HCT116 (cell line): ENCODE results near the gene INO80. TPM values are rescaled to one million over a fixed set of nuclear protein-coding genes. Genes with fewer than 3 reads are reported as not detected.

ENCODE experiments used
- ATAC-seq: fragments of 200-7000 bp; cut with Tn5 transposase; 2 replicates; pipeline ENCODE4 v1.9.1; 2020; ENCODE audit warnings: mild to moderate bottlenecking, moderate library complexity
- BruUV-seq: library from RNA; stranded (reverse); fragments of 400-500 nt; replicated peaks from 2 replicates; lab custom pipeline; 2021; lab: Mats Ljungman, UMichigan
- CTCF ChIA-PET: fragments of 300-600 bp; sonication (Branson Sonifier 250); formaldehyde crosslinking; loops from one replicate; lab custom pipeline; 2021; ENCODE audit warnings: antibody characterized with exemption; lab: Charles Lee
- POLR2A ChIA-PET: fragments of 300-600, 350-600 bp; sonication (Branson Sonifier 250); formaldehyde crosslinking; loops from one replicate; lab custom pipeline; 2021; ENCODE audit warnings: antibody characterized with exemption; lab: Charles Lee
- RAD21 ChIA-PET, 2 experiments: fragments of 300-600 bp; sonication (Branson Sonifier 250); formaldehyde crosslinking; loops; one replicate each; lab custom pipeline; 2023; ENCODE audit warnings: low total read pairs in 2 of 2; ENCODE audit not compliant: uncharacterized antibody in 2 of 2, unreplicated experiment in 2 of 2, low non-redundant PET in 1 of 2; lab: Charles Lee
- DNase-seq: peaks from one replicate; pipeline ENCODE4 v3.0.0-alpha.2; 2010; ENCODE audit warnings: low read depth, low spot score
- H2AFZ ChIP-seq: fragments of 200-600 bp; shearing (Covaris generic), sonication (generic); 2 replicates; pipeline ENCODE4 v1.6.1; 2017; ENCODE audit warnings: low read depth, mixed run types, mixed read lengths, antibody characterized with exemption, low read length; ENCODE audit not compliant: poor library complexity, severe bottlenecking
- H3K27ac ChIP-seq: 2 replicates; pipeline ENCODE4 v1.5.1; 2012; ENCODE audit warnings: low read depth, low read length
- H3K27me3 ChIP-seq: fragments of 200-600 bp; sonication (generic); 2 replicates; pipeline ENCODE4 v1.6.1; 2016; ENCODE audit warnings: mixed run types, low read length, mixed read lengths; ENCODE audit not compliant: insufficient read depth
- H3K36me3 ChIP-seq, 2 experiments: fragments of 200-500 bp in 1 of 2; fragments of 200-600 bp in 1 of 2; sonication (Bioruptor generic) in 1 of 2; sonication (generic) in 1 of 2; 2 replicates each; pipeline versions ENCODE4 v1.5.1 to v1.6.1; 2014 to 2016; ENCODE audit warnings: low read length in 2 of 2, inconsistent platforms in 1 of 2, mixed read lengths in 1 of 2, mixed run types in 1 of 2; ENCODE audit not compliant: insufficient read depth in 2 of 2, control insufficient read depth in 1 of 2
- H3K4me1 ChIP-seq, 2 experiments: fragments of 200-600 bp in 1 of 2; sonication (generic) in 1 of 2; 2 replicates each; pipeline versions ENCODE4 v1.5.1 to v1.6.1; 2012 to 2017; ENCODE audit warnings: low read length in 2 of 2, inconsistent platforms in 1 of 2, mild to moderate bottlenecking in 1 of 2, mixed read lengths in 1 of 2, mixed run types in 1 of 2, moderate library complexity in 1 of 2; ENCODE audit not compliant: insufficient read depth in 2 of 2, control insufficient read depth in 1 of 2
- H3K4me2 ChIP-seq: fragments of 200-600 bp; sonication (generic); 2 replicates; pipeline ENCODE4 v1.6.1; 2017; ENCODE audit warnings: mixed run types, low read length, mixed read lengths
- H3K4me3 ChIP-seq, 2 experiments: fragments of 200-600 bp in 1 of 2; sonication (generic) in 1 of 2; replicated peaks in 1 of 2; 2 replicates each; pipeline ENCODE4 v1.5.1; 2011 to 2016; ENCODE audit warnings: low read length in 2 of 2, control low read depth in 1 of 2, low read depth in 1 of 2, mild to moderate bottlenecking in 1 of 2, mixed read lengths in 1 of 2, mixed run types in 1 of 2
- H3K79me2 ChIP-seq: fragments of 200-600 bp; sonication (generic); 2 replicates; pipeline ENCODE4 v1.6.1; 2017; ENCODE audit warnings: mild to moderate bottlenecking, mixed run types, low read length, moderate library complexity, mixed read lengths; ENCODE audit not compliant: insufficient read depth
- H3K9ac ChIP-seq: fragments of 200-600 bp; sonication (generic); 2 replicates; pipeline ENCODE4 v1.6.1; 2016; ENCODE audit warnings: low read length, mixed read lengths
- H3K9me2 ChIP-seq: fragments of 200-600 bp; sonication (generic), shearing (Covaris generic); 2 replicates; pipeline ENCODE4 v1.6.1; 2017; ENCODE audit warnings: mixed run types, mild to moderate bottlenecking, moderate library complexity; ENCODE audit not compliant: insufficient read depth
- H3K9me3 ChIP-seq, 2 experiments: fragments of 200-500 bp in 1 of 2; fragments of 200-600 bp in 1 of 2; sonication (Bioruptor generic) in 1 of 2; sonication (generic) in 1 of 2; 2 replicates each; pipeline ENCODE4 v1.6.1; 2014 to 2017; ENCODE audit warnings: low read length in 2 of 2, mixed read lengths in 2 of 2, inconsistent platforms in 1 of 2, low read depth in 1 of 2, mild to moderate bottlenecking in 1 of 2, mixed run types in 1 of 2, moderate library complexity in 1 of 2; ENCODE audit not compliant: control insufficient read depth in 1 of 2, insufficient read depth in 1 of 2
- H4K20me1 ChIP-seq: fragments of 200-600 bp; sonication (generic), shearing (Covaris generic); 2 replicates; pipeline ENCODE4 v1.6.1; 2017; ENCODE audit warnings: mixed run types, mild to moderate bottlenecking, moderate library complexity; ENCODE audit not compliant: insufficient read depth
- ATF3 ChIP-seq: IDR thresholded peaks from 2 replicates; pipeline ENCODE4 v1.6.1; 2012
- CBX3 ChIP-seq: IDR thresholded peaks from 2 replicates; pipeline ENCODE4 v1.6.1; 2012; ENCODE audit warnings: low read depth
- EGR1 ChIP-seq: IDR thresholded peaks from 2 replicates; pipeline ENCODE4 v1.6.1; 2012; ENCODE audit warnings: low read depth
- EZH2 ChIP-seq: fragments of 200-600 bp; sonication (generic); IDR thresholded peaks from 2 replicates; pipeline ENCODE4 v1.6.1; 2017; ENCODE audit warnings: antibody characterized with exemption, mixed run types
- FOSL1 ChIP-seq: IDR thresholded peaks from 2 replicates; pipeline ENCODE4 v1.6.1; 2012; ENCODE audit warnings: low read depth
- MAX ChIP-seq: IDR thresholded peaks from 2 replicates; pipeline ENCODE4 v1.6.1; 2012
- SP1 ChIP-seq: IDR thresholded peaks from 2 replicates; pipeline ENCODE4 v1.6.1; 2012; ENCODE audit warnings: low read depth
- SRF ChIP-seq: IDR thresholded peaks from 2 replicates; pipeline ENCODE4 v1.6.1; 2012; ENCODE audit warnings: low read depth
- ZBTB33 ChIP-seq: IDR thresholded peaks from 2 replicates; pipeline ENCODE4 v1.6.1; 2011; ENCODE audit warnings: mild to moderate bottlenecking, low read length, moderate library complexity; ENCODE audit not compliant: insufficient replicate concordance; ENCODE audit errors: extremely low read depth
- intact Hi-C: fragments of 100-400 bp; cut with micrococcal nuclease; formaldehyde crosslinking; loops from 2 replicates; pipeline ENCODE4 v1.10.0; 2022
- total RNA-seq: library from RNA; stranded (reverse); gene quantifications from one replicate; pipeline ENCODE4 v1.2.1, GENCODE V29; 2021; ENCODE audit not compliant: unreplicated experiment

Gene INO80
- total RNA-seq, 1 experiment from 2014 or later = 28.2 TPM

GRCh38 chr15:40988156-40988555 is 127.9 kb downstream of the INO80 start:
- intact Hi-C loops = no loop called here
- no peak for DNase-seq
- CTCF ChIA-PET = no interaction called here
- H2AFZ ChIP-seq = no peak overlapping the region
- H3K4me1 ChIP-seq = no peaks in the 10 kb centered on the region
- no peak overlapping the region for H3K4me3 ChIP-seq
- peaks cover 45 to 59% of the 10 kb centered on the region in 2 experiments for H3K36me3 ChIP-seq
- no TSS peak for BruUV-seq
- TF ChIP-seq EGR1 = no peak
- TF ChIP-seq SP1 = no peak
- no peak for TF ChIP-seq ZBTB33
- no peak for TF ChIP-seq ATF3
- TF ChIP-seq CBX3 = no peak
- no peak for TF ChIP-seq MAX
- TF ChIP-seq SRF = no peak
- no peak for TF ChIP-seq EZH2
- no peak for TF ChIP-seq FOSL1
- TF ChIP-seq, all 23 proteins: peak for 0
- Histone ChIP-seq H4K20me1 (no peaks in the 10 kb centered on the region), H3K27ac (no peak overlapping the region), H3K9ac (no peak overlapping the region), H3K4me2 (no peak overlapping the region), H3K9me2 (no peaks in the 10 kb centered on the region), H3K79me2 (no peaks in the 10 kb centered on the region; the same call in 1 of the 2 replicates), H3K9me3 (no peaks in the 10 kb centered on the region), H3K27me3 (no peaks in the 10 kb centered on the region)
- ChIA-PET RAD21 (no interaction called here), POLR2A (no interaction called here)
- ATAC-seq = no peak
